GM21619 (cell line): ENCODE data around the gene STK32C.
"Not testable (repeated sequence)": the region's sequence is repeated elsewhere in the genome, so short reads cannot be mapped to it uniquely, and the experiment has no call there.

Experiments
- ATAC-seq: cut with Tn5 transposase; IDR thresholded peaks from one replicate; pipeline ENCODE4 v1.9.1; 2021; ENCODE audit not compliant: unreplicated experiment

Gene STK32C

GRCh38 chr10:132220996-132221395, 86.8 kb downstream of the STK32C start:
- not testable (repeated sequence) for ATAC-seq

DNA sequence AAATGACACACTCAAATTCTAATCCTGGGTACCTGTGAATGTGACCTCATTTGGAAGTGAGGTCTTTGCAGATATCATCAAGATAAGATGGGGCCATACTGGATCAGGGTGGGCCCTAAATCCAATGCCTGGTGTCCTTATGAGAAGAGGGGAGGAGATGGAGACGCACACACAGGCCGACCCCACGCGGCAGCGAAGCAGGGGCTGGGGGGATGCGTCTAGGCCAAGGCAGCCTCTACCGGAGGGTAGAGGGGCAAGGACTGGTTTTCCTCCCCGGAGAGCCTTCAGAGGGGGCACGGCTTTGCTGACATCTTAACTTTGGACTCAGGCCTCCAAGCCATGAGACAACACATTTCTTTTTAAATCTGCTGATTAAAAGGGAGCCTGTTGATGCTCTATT, 87.7 kb downstream of the STK32C start:
- no peak for ATAC-seq

- no peak for ATAC-seq
Observed at GRCh38 chr10:132219486-132219885, 88.3 kb downstream of the STK32C start.

GRCh38 chr10:132216441-132216840, 91.3 kb downstream of the STK32C start:
- not testable (repeated sequence) for ATAC-seq

- ATAC-seq = no peak
Observed at GRCh38 chr10:132213917-132214316, 93.8 kb downstream of the STK32C start.

DNA sequence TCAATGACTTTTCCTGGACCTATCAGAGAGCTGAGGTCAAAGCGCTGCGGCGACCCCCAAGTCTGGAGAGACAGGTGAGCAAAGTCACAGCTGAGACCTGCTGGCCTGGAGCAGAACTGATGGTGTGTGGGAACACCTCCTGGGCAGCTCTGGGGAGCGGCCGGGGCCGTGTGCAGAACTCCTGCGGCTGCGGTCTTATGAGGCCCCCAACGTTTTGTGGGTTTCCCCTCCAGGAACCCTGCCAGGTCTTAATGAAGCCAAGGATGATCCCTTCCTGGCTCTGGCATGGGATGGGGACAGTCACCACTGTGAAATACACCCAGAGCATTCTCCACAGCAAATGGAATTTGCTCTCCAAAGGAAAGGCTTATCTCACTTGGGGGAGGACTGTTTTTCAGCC, 94.9 kb downstream of the STK32C start:
- ATAC-seq = no peak

GRCh38 chr10:132211246-132211645, 96.5 kb downstream of the STK32C start:
- ATAC-seq = no peak

DNA sequence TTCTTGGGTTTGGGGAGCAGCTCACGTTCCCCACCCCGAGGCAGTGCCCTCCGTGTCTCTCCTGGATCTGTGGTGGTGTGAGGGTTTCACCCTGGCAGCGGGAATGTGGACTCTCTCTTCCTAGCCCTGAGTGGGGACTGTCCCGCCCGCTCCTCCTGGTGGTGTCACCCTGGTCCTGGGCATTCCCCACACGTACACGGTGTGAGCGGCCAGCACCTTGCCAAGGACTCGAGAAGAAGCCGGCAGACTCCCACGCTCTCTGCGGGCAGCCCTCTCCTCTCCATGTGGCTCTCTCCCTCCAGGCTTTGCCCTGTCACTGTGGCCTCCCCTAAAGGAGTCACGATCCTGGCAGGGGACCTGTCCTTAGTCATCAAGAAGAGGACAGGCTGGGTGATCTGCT, 97.0 kb downstream of the STK32C start:
- ATAC-seq = no peak

GRCh38 chr10:132209978-132210530, 97.7 kb downstream of the STK32C start:
- ATAC-seq = no peak

DNA sequence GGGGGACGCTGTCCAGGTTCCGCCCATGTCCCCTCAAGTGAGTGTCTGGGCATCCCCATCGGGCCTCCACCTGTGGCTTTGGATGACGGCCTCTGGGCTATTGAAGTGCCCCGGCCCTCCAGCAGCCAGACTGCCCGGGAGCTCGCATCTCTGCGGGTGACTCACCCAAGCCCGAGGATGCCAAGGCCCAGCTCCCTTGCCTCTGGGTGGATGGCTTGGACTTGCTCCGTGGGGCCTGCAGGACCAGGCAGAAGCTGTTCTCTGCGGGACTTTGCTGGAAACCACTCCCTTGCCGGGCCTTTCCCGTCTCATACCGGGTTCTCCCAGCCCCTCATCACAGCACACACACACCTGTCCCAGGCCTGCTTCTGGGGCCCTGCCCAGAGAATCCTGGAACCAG, 98.6 kb downstream of the STK32C start:
- ATAC-seq = no peak

DNA sequence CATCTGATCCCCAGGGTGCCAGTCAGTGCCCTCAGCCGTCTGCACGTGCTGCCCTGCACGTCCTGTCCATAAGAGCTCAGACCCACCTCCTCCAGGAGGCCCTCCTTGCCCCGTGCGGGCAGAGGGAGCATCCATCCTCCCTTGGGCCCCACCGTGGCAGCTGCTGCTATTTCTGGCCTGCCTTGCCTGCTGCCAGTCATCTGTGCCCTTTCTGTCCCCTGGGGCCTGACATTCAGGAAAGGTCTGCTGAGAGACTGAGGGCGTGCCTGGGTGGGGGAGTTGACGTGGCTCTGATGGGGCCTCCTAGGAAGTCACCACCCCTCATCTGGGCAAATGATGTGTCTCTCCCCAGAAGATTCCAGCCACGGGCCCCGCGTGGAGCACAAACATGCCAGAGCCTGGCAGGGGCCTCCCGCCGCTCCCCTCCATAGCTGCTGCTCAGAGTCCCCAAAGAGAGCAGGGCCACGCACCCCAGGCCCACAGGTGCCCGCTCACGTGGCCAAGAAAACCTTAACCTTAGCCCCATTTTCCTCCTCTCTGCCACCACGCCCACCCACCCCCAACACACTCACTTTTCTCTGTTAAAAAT, 99.2 kb downstream of the STK32C start:
- ATAC-seq = no peak

- no peak for ATAC-seq
Observed at GRCh38 chr10:132207536-132208461, 100.0 kb downstream of the STK32C start.

GRCh38 chr10:132206806-132207535, 100.8 kb downstream of the STK32C start:
- no peak for ATAC-seq

DNA sequence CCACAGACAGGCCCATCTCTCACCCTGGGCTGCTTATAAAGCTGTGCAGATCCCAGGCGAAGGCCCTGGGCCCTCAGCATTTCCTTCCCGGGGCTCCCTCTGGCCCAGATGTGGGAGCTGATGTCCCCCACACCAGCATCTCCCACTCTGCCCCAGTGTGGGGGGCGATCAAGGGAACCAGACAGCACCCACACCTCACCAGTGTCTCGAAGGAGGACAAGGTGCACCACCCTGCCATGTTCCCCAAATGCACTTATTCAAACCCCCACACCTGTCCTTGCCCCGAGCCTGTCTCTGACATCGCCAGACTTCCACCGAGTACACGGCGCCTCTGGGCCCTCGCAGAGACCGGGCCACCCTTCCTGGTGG, 101.4 kb downstream of the STK32C start:
- ATAC-seq = no peak

- no peak for ATAC-seq
Observed at GRCh38 chr10:132205650-132206376, 101.9 kb downstream of the STK32C start.

- ATAC-seq = no peak
Observed at GRCh38 chr10:132204781-132205473, 102.8 kb downstream of the STK32C start.

GRCh38 chr10:132204078-132204780, 103.5 kb downstream of the STK32C start:
- ATAC-seq = no peak

DNA sequence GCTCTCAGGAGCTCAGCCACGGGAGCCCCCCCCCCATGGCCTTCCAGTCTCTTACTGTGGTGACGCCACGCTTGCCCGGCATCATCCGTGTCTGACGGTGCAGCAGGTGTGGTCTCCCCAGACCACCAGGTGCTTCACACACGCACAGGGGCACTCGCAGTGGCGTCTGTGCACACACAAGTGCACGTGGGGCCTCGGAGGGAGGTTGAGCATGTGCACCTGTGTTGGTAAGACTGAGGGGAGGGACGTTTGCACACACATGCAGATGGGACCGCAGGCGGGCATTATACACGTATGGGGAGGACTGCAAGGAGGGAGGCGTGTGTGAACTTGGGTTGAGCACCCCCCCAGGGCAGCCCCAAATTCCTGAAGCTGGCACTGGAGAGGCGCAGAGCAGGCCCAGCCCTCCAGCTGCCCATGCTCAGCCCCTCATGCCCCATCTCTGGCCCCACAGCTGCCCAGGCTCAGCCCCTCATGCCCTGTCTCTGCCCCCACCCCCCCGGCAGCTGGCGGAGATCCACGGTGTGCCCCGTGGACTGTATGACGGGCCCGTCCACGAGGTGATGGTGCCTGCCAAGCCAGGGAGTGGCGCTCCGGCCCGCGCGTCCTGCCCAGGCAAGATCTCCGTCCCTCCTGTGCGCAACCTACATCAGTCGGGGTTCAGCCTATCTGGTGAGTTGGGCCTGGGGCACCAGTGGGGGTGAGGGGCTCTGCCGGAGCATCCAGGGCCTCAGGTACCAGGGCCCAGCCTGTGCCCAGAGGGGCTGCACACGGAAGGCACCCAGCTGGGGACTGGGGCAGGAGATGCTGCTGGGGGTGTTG, 104.3 kb downstream of the STK32C start:
- no peak for ATAC-seq
